GM19099 (cell line): Measurements from ENCODE around the gene TMEM63A.

ENCODE experiments used
- POLR2A ChIP-seq: IDR thresholded peaks from 3 replicates; pipeline ENCODE4 v1.6.1; 2011; ENCODE audit warnings: low read depth; ENCODE audit not compliant: insufficient read length; ENCODE audit errors: extremely low read depth

TMEM63A gene

GRCh38 chr1:225816643-225817538, 65.3 kb downstream of the TMEM63A start:
- no peak for TF ChIP-seq POLR2A

- no peak for TF ChIP-seq POLR2A
Observed at GRCh38 chr1:225815526-225816178, 66.5 kb downstream of the TMEM63A start.

GRCh38 chr1:225814381-225814780, 67.8 kb downstream of the TMEM63A start:
- no peak for TF ChIP-seq POLR2A

- TF ChIP-seq POLR2A: no peak
Observed at GRCh38 chr1:225813214-225813964, 68.8 kb downstream of the TMEM63A start.

GRCh38 chr1:225812488-225813213, 69.5 kb downstream of the TMEM63A start:
- no peak for TF ChIP-seq POLR2A

- TF ChIP-seq POLR2A: no peak
Observed at GRCh38 chr1:225811622-225812487, 70.3 kb downstream of the TMEM63A start.

- TF ChIP-seq POLR2A: peak; percentile 59
Observed at GRCh38 chr1:225809842-225810578, 72.2 kb downstream of the TMEM63A start, which contains the start of gene EPHX1. Gene EPHX1, plus strand, starts transcription at chr1:225810124. Its CDS starts 18,606 bp downstream, at chr1:225828730.

GRCh38 chr1:225808136-225808535, 74.0 kb downstream of the TMEM63A start:
- no peak for TF ChIP-seq POLR2A

GRCh38 chr1:225806249-225806648, 75.9 kb downstream of the TMEM63A start:
- no peak for TF ChIP-seq POLR2A
